EH (cell line): ENCODE measurements around the gene RDX.
"Not testable (repeated sequence)": the region's sequence is repeated elsewhere in the genome, so short reads cannot be mapped to it uniquely, and the experiment has no call there.

Experiments used
- DNase-seq: peaks from one replicate; pipeline ENCODE4 v3.0.0-alpha.2; 2015; ENCODE audit warnings: low read depth

Gene RDX

GRCh38 chr11:110199184-110199981 is 97.0 kb downstream of the RDX start:
- DNase-seq, result no peak

DNA sequence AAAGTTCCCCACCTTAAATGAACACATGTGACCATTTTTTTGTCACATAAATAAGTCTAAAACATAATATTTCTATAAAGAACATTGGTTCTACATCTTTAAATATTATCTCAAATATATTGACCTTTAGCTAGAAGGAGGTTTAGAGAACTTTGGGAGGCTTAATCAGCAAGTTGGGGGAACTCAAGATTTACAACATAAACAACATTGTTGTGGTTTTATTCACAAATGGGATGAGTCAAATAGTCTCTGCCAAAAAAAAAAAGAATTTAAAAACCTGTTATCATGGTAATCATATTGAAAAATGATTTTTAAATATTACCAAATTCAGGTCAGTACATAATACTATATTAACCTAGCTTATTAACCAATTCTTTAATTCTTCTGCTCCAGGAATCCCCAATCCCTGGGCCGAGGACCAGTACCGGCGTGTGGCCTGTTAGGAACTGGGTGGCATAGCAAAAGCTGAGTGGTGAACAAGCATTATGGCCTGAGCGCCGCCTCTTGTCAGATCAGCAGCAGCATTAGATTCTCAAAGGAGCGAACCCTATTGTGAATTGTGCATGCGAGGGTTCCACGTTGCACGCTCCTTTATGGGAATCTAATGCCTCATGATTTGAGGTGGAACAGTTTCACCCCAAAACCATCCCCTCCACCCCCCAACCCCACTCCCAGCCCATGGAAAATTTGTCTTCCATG is 98.2 kb downstream of the RDX start:
- peak; percentile 32 for DNase-seq

GRCh38 chr11:110196884-110197420 is 99.5 kb downstream of the RDX start:
- no peak for DNase-seq

- peak; percentile 81 for DNase-seq
These were observed 100.1 kb downstream of the RDX start for GRCh38 chr11:110196241-110196754.

DNA sequence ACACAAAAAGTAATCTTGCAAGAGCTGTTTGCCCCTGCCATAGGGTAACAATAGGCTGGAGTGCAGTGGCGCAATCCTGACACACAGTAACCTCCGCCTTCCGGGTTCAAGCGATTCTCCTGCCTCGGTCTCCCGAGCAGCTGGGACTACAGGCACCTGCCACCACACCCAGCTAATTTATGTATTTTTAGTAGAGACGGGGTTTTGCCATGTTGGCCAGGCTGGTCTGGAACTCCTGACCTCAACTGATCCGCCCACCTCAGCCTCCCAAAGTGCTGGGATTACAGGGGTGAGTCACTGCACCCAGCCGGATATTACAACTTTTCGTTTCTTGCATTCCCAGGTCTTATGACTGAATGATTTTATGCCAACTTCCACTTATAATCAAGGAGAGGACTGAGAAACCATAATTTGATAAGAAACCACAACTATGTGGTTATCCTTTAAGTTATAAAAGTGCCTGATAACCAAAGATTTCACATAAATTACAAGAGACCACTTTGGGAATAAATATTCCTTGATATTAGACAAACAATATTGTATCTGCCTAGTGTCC is 102.1 kb downstream of the RDX start:
- peak; percentile 73 for DNase-seq

DNA sequence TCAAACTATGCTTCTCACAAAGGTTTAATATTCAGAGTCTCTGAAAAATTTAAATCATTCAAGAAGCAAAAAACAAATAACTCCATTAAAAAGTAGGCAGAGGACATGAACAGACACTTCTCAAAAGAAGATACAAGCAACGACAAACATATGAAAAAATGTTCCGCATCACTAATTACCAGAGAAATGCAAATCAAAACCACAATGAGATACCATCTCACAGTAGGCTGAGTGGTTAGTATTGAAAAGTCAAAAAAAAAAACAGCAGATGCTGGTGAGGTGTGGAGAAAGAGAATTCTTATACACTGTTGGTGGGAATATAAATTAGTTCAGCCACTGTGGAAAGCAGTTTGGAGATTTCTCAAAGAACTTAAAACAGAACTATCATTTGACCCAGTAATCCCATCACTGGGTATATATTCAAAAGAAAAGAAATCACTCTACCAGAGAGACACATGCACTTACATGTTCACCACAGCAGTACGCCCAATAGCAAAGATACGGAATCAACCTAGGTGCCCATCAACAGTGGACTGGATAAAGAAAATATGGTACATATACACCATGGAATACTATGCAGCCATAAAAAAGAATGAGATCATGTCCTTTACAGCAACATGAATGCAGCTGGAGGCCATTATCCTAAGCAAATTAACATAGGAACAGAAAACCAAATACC is 103.7 kb downstream of the RDX start:
- not testable (repeated sequence) for DNase-seq

DNA sequence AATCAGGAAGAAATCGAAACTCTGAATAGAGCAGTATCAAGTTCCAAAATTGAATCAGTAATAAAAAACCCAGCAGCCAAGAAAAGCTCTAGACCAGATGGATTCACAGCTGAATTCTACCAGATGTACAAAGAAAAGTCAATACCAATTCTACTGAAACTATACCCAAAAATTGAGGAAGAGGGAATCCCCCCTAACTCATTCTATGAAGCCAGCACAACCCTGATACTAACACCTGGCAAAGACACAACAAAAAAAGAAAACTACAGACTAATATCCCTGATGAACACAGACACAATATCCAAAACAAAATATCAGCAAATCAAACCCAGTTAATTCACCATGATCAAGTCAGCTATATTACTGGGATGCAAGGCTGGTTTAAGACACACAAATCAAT is 105.5 kb downstream of the RDX start:
- DNase-seq, result no peak

GRCh38 chr11:110187731-110188130 is 108.7 kb downstream of the RDX start:
- DNase-seq, result no peak

GRCh38 chr11:110186867-110187266 is 109.5 kb downstream of the RDX start:
- DNase-seq, result no peak

DNA sequence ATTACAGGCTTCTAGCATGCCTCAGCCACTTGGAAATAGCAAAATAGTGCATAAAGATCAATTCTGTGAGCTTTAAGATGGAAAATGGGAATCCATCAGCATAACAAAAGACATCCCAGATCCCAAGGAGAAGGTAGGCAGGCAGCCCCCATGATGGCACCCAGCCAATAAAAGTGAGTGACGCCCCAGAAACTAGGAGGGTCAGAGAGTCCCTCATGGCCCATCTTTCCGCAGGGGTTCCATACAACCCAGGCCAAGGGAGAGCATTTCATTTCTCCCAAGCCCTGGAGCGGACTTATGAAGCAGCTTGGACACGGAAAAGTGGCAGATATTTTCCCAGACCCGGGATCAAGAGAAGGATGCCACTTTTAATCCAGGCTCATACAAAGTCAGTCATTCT is 110.0 kb downstream of the RDX start:
- no peak for DNase-seq

DNA sequence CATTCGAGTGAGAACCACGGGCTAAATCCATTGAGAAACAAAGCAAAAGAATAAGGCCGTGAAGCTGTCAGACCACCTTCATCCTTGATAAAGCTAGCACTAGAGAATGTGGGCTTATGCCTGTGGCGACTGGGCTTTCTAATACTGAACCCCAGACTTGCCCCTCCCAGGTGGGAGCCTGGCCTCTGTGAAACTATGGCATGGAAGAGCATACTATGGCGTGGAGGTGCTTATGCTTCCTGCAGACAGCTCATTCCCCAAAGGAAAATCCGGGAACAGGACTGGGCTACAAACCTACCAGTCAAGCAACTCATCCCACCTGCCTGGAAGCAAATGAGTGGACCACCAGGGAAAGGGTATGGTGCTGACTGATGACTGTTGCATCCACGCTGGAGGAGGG is 110.8 kb downstream of the RDX start:
- no peak for DNase-seq

GRCh38 chr11:110185121-110185591 is 111.3 kb downstream of the RDX start:
- no peak for DNase-seq

DNA sequence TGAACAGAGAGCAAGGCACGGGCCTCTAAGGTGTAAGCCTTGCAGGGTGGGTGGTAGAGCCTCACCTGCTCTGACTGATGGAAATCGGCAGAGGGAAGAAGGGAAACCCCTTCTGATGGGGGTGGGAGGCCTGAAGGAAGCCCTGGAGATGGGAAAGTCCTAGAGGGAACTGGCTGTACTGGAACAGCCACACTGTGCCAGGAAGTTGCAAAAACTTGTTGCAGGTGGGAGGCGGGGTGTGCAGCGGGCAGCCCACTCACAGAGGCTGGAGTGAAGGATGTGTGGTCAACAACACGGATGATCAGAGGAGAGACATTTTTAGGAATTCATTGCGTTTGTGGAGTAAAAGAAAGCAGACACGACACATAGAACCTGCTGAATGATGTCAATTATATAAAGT is 112.0 kb downstream of the RDX start:
- no peak for DNase-seq

- peak; percentile 60 for DNase-seq
These were observed 113.5 kb downstream of the RDX start for GRCh38 chr11:110182886-110183285.

DNA sequence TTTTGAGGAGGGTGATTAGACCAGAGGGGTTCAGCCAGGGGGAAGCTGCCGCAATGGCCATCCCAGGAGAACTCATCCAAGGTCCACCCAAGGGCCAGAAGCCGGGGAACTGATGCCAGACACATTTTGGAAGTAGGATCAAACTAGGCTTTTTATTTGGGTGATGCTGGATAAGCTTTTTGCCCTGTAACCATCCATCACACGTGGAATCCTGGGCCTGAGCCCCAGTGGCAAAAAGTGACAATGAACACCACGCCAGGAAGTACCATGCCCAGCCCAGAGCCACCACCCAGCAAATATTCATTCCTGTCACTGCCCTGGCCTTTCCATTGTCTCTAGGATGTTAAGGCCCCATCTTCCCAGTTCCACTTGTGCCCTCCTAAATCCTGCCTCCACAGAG is 117.3 kb downstream of the RDX start:
- DNase-seq, result no peak

GRCh38 chr11:110177086-110177456 is 119.3 kb downstream of the RDX start:
- no peak for DNase-seq

DNA sequence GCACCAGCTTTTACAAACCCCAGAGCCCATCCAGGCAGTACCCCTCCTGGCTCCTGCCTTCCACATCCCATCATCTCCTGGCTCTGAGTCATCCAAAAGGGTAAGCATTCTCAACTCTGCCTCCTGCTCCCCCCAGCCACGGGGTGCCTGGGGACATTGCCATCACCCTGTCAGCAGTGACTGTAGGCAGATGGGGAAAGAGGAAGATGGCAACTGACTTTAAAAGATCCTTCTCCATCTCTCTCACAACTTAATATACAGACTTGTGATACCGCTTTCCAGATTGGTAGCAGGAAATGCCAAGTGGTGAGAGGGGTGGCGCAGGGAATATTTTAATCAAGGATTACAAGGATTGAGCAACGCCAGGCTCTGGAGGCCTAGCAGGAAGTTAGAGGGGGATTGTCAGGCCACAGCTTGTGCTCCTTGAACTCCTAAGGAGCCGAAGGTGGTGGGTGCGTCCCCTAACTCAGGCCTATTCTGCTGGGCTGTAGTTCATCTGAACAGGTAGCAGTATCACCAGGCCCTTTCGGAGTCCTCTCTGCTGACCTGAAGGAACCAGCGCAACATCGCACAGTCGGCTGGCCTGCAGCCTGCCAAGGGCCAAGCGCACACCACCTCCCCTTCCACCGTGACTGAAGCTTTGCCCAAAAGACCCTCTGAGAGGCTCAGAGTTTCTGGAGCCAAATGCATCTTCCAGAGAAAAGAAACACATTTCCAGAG is 119.9 kb downstream of the RDX start:
- DNase-seq, result peak; percentile 53

GRCh38 chr11:110174645-110175310 is 121.6 kb downstream of the RDX start:
- peak; percentile 44 for DNase-seq

DNA sequence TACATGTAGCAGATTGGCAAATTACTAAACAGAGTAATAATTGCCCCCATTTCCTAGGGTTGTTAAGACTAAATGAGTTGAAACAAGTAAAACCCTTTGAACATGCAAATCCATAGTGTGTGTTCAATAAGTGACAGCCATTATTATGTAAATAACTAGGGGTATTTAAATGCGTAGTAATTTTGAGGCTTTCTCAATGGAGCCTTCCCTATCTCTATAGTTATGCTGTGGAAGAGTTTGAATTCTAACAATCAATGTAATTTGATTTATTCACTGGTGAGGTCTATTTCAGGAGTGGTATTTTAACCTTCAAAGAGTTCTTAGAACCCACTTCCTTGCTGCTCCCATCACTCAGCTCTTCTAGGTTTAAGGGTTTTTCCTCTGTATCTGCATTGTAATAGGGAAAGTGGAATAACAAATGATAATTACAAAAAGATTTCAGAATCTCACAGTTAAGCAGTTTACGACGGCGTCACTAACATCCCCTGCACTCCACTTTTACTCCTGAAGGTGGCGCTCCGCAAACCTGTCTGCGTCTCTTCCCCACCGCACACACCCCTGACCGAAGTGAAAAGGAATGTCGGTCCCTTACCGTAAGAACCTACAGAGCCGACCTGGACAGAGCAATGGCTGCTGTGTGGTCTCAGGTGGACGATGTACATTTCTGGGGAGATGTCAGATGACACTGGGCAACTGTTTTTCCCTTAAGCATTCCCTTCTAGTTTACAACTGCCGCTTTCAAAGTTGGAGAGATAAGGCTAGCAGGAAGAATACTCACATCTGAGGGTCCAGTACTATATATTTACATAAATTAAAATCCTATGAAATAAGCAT is 122.4 kb downstream of the RDX start:
- peak; percentile 58 for DNase-seq

DNA sequence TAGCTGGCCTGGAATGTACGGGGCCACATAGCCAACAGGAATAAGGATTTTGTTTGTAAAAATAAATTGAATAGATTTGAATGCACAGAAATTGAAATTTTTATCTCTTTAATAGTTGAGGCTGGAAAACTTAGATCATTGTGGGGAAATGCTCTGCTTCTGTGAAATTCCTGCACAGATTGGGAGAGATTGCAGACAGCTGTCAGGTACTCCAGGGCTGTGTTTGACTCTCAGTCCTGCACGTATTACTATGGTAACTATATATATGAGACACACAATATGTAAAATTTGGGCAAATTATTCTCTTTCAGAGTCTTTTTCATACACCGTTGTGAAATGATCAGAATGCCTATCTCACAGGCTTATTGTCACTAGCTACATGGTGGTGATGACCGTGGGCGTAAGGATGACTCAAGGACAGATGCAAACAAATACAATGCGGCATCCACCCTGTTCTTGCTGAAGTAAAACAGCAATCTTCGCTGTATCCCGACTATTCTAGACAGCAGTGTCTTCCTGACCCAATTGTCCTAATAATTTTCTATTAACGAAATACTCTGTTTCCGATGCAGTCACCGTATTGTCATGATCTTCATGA is 123.8 kb downstream of the RDX start:
- no peak for DNase-seq
